Fibroblast of villous mesenchyme (primary cell): ENCODE data around the gene CFAP57. TPM values are rescaled to one million over a fixed set of nuclear protein-coding genes. Genes with fewer than 3 reads are reported as not detected.

ENCODE experiments used
- DNase-seq: peaks from one replicate; pipeline ENCODE4 v3.0.0-alpha.2; 2010; ENCODE audit warnings: low read depth
- H3K4me3 ChIP-seq: 2 replicates; pipeline ENCODE4 v1.5.1; 2011; ENCODE audit warnings: low read depth, mild to moderate bottlenecking, low read length
- total RNA-seq: library from RNA; depleted of rRNA; stranded (reverse); fragments of >200 nt; gene quantifications from 2 replicates; pipeline ENCODE4 v1.2.3, GENCODE V29; 2012
- TF ChIP-seq, protein P1 (sequence below): IDR thresholded peaks from 2 replicates; pipeline ENCODE4 v1.5.1; 2012; ENCODE audit warnings: low read depth, mild to moderate bottlenecking, low read length; ENCODE audit not compliant: insufficient read depth

Gene CFAP57
- total RNA-seq, 1 donor = under 0.01 TPM

DNA sequence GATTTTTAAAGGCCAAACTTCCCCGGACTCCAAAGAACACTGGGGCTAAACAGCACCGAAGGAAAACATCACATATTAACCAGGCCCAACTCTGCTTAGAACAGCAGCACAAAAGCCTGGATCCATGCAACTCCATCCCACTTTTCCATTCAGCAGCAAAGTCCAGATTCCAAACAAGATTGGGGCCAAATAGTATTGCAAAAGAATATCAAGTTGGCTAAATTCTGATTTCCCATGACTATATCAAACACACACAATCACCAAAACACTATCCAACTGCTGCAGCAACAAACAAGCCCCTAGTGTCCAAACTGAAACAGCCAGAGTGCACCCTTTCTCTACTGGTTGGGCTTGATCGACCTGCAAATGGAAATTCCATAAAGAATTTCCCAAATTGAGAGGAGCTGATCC lies 78.2 kb downstream of the CFAP57 start:
- TF ChIP-seq, protein P1, sequence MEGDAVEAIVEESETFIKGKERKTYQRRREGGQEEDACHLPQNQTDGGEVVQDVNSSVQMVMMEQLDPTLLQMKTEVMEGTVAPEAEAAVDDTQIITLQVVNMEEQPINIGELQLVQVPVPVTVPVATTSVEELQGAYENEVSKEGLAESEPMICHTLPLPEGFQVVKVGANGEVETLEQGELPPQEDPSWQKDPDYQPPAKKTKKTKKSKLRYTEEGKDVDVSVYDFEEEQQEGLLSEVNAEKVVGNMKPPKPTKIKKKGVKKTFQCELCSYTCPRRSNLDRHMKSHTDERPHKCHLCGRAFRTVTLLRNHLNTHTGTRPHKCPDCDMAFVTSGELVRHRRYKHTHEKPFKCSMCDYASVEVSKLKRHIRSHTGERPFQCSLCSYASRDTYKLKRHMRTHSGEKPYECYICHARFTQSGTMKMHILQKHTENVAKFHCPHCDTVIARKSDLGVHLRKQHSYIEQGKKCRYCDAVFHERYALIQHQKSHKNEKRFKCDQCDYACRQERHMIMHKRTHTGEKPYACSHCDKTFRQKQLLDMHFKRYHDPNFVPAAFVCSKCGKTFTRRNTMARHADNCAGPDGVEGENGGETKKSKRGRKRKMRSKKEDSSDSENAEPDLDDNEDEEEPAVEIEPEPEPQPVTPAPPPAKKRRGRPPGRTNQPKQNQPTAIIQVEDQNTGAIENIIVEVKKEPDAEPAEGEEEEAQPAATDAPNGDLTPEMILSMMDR = no peak
- no peak overlapping the region for H3K4me3 ChIP-seq
- DNase-seq = no peak

DNA sequence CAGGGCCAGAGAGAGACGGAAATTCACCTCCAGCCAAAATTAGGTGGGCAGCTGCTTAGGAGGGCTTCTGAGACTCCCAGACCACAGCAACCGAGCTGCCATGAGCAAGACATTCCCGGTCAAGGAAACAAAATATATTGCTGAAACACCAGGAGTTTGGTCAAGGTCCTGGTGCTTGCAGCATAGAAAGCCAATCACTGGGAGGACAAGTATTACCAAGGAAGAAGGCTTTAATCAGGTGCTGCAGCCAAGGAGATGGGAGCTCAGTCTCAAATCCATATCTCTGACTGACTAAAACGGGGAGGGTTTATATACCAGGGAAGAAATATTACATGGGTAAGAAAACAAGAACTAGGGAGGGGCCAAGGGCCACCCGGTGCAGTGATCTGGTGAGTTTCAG lies 78.9 kb downstream of the CFAP57 start:
- DNase-seq = no peak
- H3K4me3 ChIP-seq = no peak overlapping the region
- TF ChIP-seq, protein P1 = no peak

DNA sequence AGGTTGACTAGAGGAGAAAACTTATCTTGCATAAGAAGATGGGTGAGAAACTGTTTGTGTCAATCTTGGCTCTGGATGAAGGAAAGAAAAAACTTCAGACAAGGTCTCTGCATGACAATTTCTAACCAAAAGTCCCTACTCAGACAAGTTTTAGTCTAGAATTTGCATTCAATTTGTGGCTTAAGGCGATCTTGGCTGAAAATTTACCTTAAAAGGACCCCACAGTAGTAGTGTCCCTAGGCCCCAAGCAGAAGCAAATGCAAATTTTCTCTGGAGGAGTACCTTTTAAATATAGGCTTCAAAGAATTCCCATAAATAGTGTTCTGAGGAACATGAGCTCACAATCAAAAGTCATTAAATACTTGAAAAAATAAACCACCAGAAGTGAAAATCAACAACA lies 80.1 kb downstream of the CFAP57 start:
- TF ChIP-seq, protein P1 = no peak
- no peak overlapping the region for H3K4me3 ChIP-seq
- DNase-seq = no peak

DNA sequence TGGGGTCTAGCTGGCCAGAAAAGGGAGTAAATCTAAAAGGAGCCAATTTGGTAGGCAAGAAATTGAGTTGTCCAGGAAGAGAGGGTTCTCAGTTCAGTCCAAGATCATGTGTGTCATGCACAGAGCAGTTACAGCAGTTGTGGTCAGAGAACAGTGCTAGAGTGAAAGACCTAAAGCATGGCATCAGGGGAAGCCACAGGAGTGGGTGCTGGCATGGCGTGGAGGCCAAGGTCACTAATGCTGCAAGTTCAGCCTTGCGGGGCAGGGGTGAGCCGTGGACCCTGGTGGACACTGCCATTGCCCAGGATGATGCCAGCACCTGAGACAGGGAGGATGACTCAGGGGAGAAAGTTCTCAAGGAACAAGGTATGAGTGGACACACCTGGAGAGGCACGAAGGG lies 81.0 kb downstream of the CFAP57 start:
- H3K4me3 ChIP-seq = no peak overlapping the region
- no peak for DNase-seq
- TF ChIP-seq, protein P1 = no peak

DNA sequence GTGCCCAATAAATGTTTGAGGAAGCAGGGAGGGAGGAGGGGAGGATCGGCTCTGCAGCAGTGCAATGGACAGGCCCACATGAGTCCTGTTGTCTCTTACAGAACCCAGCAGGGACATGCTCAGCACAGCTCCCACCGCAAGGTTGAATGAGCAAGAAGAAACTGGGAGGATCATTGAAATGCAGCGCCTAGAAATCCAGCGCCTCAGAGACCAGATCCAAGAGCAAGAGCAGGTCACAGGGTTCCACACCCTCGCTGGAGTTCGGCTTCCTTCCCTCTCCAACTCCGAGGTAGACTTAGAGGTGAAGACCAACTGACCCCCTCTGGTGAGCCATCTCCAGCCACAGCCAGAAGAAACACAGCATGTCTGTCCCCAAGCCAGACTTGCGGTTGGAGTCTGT lies 81.7 kb downstream of the CFAP57 start:
- H3K4me3 ChIP-seq = no peak overlapping the region
- no peak for DNase-seq
- TF ChIP-seq, protein P1 = no peak

DNA sequence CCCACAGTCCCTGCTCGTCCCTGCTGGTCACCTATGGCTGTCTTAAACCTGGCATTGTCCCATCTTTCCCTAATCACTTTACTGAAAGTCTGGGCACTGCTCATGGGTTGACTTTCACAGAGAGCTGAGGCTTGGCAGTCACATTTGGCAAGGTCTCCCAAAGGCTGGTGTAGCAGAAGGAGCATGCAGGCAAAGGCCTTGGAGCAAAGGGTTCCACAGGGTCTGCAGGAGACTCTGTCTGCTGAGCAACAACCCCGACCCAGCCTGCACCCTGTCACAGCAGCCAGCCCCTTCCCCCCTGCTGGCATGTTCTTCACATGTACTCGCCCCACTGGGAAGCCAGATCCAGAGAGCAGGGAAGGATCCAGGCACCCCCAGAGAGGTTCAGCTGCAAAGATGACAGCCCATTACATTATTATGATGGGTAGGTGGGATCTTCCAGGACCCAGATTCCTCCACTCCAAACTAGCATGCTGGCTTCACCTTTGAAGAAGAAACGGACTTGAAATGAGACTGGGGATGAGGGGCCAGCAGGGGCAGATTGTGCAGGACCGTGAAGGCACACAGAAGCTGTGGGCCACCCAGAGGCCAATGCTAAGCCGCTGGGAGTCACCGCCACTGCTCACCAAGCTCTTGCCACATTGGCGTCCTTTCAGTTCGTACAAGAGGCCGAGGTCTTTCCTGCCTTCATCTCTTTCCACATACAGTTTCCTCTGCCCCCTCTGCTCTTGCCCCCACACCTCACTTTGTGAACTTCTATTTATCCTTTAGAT lies 83.5 kb downstream of the CFAP57 start:
- TF ChIP-seq, protein P1 = no peak
- H3K4me3 ChIP-seq = no peak overlapping the region
- DNase-seq = no peak
